ENCODE results near the gene CHGA.

DNA sequence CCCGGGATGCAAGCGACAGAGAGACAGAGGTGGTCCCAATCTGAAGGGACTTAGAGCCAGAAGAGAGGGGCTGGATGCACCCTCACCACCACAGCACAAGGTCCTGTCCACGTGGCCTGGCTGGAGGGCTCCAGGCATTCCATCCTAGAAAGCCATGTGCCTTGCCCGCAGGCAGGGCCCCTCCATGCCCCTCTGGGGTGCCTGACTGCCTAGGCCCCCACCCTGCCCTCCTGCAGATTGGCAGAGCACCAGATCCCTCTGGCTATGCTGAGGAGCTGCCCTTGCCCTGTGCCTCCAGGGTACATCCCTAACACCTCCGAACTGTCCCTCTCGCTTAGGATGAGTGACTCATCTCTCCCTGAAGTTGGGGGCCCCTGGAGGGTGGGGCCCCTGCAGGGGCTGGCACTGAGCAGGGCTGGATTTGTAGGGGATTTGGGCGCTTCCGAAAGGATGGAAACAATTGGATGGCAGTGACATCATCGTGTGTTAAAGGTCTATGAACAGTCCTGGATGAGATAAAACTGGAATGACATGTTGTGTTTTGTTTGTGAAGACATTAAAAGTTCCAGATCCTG lies 50.9 kb downstream of the CHGA start:
- TF ChIP-seq CTCF (IDR thresholded peaks at IDR 0.05) = no peak
- no peak for TF ChIP-seq POLR2A (IDR thresholded peaks at IDR 0.05)
